ENCODE measurements around the gene TMX2. TPM values are rescaled to one million over a fixed set of nuclear protein-coding genes. Genes with fewer than 3 reads are reported as not detected.

TMX2 gene
- total RNA-seq, 1 experiment from 2014 or later: 151 TPM

- POLR2A ChIA-PET: no interaction called here
- DNase-seq (ENCODE audit: low read depth, low spot score) (peak; percentile 93), ATAC-seq (peak; percentile 96)
- H3K36me3 ChIP-seq (ENCODE audit: control insufficient read depth, insufficient read depth, low read length): peaks cover 11% of the 10 kb centered on the region
- H3K27ac ChIP-seq (ENCODE audit: low read length): peak within 1 kb of the TSS; percentile 98
- CTCF ChIA-PET: no interaction called here
- intact Hi-C loops (cut with micrococcal nuclease; ENCODE audit: unreplicated experiment) (no loop called here), in situ Hi-C loops (cut with HindIII; ENCODE audit: low pct_unique_long_range_greater_than_20kb, low sequenced_read_pairs) (no loop called here)
- no TSS peak for BruUV-seq (replicated peaks)
- peak within 1 kb of the TSS; percentile 93 to 94 for H3K4me3 ChIP-seq (ENCODE audit: low read depth in 2 of 2, low read length in 2 of 2)
- TF ChIP-seq CTCF (IDR thresholded peaks at IDR 0.05) (peak; percentile 56; the same call in 1 of the 2 replicates), SIN3A (IDR thresholded peaks at IDR 0.05; ENCODE audit: borderline replicate concordance, insufficient read depth, low read depth, low read length) (peak; percentile 87; the same call in 1 of the 2 replicates), POLR2AphosphoS5 (IDR thresholded peaks at IDR 0.05; ENCODE audit: low read depth, low read length) (peak; percentile 77), TCF7L2 (IDR thresholded peaks at IDR 0.05; ENCODE audit: low read depth, low read length) (peak; percentile 14; the same call in 1 of the 2 replicates), REST (IDR thresholded peaks at IDR 0.05; ENCODE audit: insufficient read depth in 1 of 2, low read depth in 2 of 2, low read length in 1 of 2) (no peak)
- H3K4me1 ChIP-seq (ENCODE audit: control insufficient read depth, insufficient read depth, low read length): peaks cover 15% of the 10 kb centered on the region
- H3K9me3 ChIP-seq (ENCODE audit: control insufficient read depth, insufficient read depth, low read depth, low read length): no peaks in the 10 kb centered on the region
- H3K27me3 ChIP-seq (ENCODE audit: control insufficient read depth, insufficient read depth, low read length): no peaks in the 10 kb centered on the region
Measured at GRCh38 chr11:57667736-57668433, 44.5 kb upstream of the TMX2 start, which contains the start of gene ZDHHC5. Gene ZDHHC5 (plus strand): TSS chr11:57668114. CDS start chr11:57673091, 4,977 bp downstream.

- ChIA-PET CTCF (no interaction called here), POLR2A (no interaction called here)
- Histone ChIP-seq H3K4me3 (ENCODE audit: low read depth in 2 of 2, low read length in 2 of 2) (peak overlapping the region; percentile 93 to 94), H3K27ac (ENCODE audit: low read length) (peak overlapping the region; percentile 98), H3K9me3 (ENCODE audit: control insufficient read depth, insufficient read depth, low read depth, low read length) (no peaks in the 10 kb centered on the region), H3K36me3 (ENCODE audit: control insufficient read depth, insufficient read depth, low read length) (peaks cover 11% of the 10 kb centered on the region), H3K27me3 (ENCODE audit: control insufficient read depth, insufficient read depth, low read length) (no peaks in the 10 kb centered on the region), H3K4me1 (ENCODE audit: control insufficient read depth, insufficient read depth, low read length) (peaks cover 15% of the 10 kb centered on the region)
- ATAC-seq (peak; percentile 27), DNase-seq (ENCODE audit: low read depth, low spot score) (no peak)
- in situ Hi-C loops (cut with HindIII; ENCODE audit: low pct_unique_long_range_greater_than_20kb, low sequenced_read_pairs) (no loop called here), intact Hi-C loops (cut with micrococcal nuclease; ENCODE audit: unreplicated experiment) (no loop called here)
- BruUV-seq (replicated peaks): no TSS peak
- TF ChIP-seq CTCF (IDR thresholded peaks at IDR 0.05): no peak
Measured at GRCh38 chr11:57668434-57668782, 44.0 kb upstream of the TMX2 start.
